Subcutaneous adipose tissue (tissue), 4 donors: ENCODE results near the gene TNF. TPM values are rescaled to one million over a fixed set of nuclear protein-coding genes. Genes with fewer than 3 reads are reported as not detected.

Source experiments
- CTCF ChIP-seq: fragments of 450-650 bp; IDR thresholded peaks from one replicate; pipeline ENCODE4 v1.5.1; 2016; ENCODE audit warnings: low read depth, mild to moderate bottlenecking, control low read depth, antibody characterized with exemption, moderate library complexity
- total RNA-seq, 4 donors: library from RNA; depleted of rRNA; stranded (reverse); fragments of >200 nt; gene quantifications; one replicate each; pipeline ENCODE4 v1.1.0, GENCODE V29; 2016

TNF gene
- total RNA-seq, 4 donors from 2014 or later = 0.22 to 0.82 TPM; not detected in 2

- TF ChIP-seq CTCF = no peak
Measured at GRCh38 chr6:31576897-31577578, 1.7 kb downstream of the TNF start.

GRCh38 chr6:31577579-31577966 is 2.2 kb downstream of the TNF start:
- TF ChIP-seq CTCF = no peak

- no peak for TF ChIP-seq CTCF
Measured at GRCh38 chr6:31578184-31579118, 3.1 kb downstream of the TNF start.

- TF ChIP-seq CTCF = no peak
Measured at GRCh38 chr6:31579119-31579505, 3.7 kb downstream of the TNF start.

GRCh38 chr6:31579546-31580437 is 4.4 kb downstream of the TNF start:
- no peak for TF ChIP-seq CTCF

GRCh38 chr6:31580438-31580740 is 5.0 kb downstream of the TNF start:
- no peak for TF ChIP-seq CTCF
